GM12873 (cell line): ENCODE measurements around the gene DNAJB8.

Experiments used
- TF ChIP-seq, protein P1 (sequence below): IDR thresholded peaks from 2 replicates; pipeline ENCODE4 v1.5.1; 2012; ENCODE audit warnings: low read depth, mild to moderate bottlenecking, moderate library complexity, low read length, control low read depth; ENCODE audit not compliant: insufficient read depth; ENCODE audit errors: missing control alignments

Gene DNAJB8

DNA sequence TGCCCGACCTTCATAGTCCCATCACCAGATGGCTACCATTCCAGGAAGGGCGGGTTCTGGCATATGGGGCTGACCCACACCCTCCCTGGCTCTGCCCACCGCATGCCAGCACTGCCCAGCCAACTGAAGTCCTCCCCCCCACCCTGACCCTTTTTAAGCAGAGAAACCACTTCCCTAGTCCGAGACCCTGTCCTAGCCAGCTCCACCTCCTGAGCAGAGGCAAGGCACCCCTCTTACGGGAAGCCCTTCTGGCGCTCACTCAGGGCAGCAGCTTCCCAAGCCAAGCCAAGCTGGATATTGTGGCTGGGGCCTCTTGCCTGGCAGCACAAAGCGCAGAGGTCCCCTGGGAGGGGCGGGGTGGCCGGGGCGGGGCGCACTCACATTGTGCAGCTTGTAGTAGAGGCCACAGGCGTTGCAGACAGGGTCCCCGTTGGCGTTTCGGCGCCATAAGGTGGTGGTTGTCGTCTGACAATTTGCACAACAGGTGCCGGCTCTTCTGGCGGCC, 14.8 kb upstream of the DNAJB8 start:
- TF ChIP-seq, protein P1, sequence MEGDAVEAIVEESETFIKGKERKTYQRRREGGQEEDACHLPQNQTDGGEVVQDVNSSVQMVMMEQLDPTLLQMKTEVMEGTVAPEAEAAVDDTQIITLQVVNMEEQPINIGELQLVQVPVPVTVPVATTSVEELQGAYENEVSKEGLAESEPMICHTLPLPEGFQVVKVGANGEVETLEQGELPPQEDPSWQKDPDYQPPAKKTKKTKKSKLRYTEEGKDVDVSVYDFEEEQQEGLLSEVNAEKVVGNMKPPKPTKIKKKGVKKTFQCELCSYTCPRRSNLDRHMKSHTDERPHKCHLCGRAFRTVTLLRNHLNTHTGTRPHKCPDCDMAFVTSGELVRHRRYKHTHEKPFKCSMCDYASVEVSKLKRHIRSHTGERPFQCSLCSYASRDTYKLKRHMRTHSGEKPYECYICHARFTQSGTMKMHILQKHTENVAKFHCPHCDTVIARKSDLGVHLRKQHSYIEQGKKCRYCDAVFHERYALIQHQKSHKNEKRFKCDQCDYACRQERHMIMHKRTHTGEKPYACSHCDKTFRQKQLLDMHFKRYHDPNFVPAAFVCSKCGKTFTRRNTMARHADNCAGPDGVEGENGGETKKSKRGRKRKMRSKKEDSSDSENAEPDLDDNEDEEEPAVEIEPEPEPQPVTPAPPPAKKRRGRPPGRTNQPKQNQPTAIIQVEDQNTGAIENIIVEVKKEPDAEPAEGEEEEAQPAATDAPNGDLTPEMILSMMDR: no peak

DNA sequence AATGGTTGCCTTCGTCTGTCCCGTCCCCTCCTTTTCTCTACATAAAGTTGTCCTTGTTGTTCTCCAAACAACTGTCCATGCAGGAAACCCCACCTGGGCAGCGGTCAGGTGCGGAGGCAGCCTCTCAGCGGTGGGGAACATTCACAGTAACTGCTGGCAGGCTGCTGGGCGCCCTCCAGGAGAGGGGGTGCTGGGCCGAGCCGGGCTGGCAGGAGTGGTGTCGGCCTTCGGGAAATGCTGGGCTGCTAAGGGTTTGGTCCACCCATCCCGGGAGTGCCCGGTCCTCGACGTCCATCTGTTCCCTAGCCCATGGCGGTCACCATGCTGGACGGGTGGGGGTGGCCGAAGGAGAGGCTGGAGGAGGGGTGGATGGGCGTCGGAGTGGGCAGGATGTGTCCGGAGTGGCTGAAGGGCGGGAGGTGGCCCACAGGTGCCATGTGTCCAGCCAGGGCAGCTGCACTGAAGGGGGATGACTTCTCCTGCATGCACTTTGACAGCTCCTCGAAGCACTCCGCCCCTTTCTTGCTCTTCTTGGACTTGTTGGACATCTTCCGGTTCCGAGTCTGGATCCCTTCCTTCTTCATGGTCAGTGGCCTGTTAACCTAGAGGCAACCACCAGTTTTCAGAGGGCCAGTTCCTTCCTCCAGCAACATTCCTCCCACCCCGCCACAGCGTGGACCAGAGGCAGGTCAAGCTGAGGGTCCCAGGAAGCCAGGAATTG, 14.2 kb upstream of the DNAJB8 start:
- TF ChIP-seq, protein P1: no peak

DNA sequence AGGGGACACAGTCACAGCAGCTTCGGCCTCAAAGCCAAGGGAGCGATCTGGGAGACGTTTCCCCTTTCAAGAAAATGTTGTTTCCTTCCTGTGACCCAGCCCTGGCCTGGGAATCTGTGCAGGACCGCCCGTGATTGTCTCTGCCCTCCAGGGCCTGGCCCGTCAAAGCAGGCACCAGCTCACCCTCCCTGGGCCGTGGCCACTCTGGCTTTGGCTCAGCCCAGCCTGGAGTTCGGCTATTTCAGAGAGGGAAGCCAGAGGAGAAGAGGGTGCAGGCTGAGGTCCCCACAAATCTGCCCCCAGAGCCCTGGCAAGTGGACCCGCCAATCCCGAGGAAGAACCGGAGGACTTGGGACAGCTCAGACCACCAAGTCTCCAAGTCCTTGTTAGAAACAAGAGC, 13.6 kb upstream of the DNAJB8 start:
- TF ChIP-seq, protein P1: no peak

DNA sequence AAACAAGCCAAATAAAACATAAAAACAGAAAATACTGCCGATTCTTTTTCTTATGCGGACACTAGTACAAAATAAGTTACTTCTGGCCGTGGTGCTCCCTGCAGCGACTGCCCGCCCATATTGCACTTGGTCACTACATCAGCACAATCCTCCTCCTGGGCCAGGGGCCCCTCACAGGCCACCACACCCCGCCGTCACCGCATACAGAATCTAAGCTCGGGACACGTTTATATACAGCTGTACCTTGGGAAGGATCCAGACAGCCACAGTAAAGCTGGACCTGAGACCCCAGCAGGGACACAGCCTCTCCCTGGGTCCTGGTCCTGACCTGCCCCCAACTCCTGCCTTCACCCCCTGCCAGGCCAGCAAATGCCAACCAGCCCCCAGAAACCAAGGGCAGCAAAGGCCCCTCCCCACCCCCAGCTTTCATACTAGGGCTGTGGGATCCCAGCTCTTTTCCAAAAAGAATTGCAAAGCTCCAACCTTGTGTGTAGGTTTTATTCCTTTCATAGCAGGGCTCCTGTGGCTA, 12.9 kb upstream of the DNAJB8 start:
- TF ChIP-seq, protein P1: no peak

DNA sequence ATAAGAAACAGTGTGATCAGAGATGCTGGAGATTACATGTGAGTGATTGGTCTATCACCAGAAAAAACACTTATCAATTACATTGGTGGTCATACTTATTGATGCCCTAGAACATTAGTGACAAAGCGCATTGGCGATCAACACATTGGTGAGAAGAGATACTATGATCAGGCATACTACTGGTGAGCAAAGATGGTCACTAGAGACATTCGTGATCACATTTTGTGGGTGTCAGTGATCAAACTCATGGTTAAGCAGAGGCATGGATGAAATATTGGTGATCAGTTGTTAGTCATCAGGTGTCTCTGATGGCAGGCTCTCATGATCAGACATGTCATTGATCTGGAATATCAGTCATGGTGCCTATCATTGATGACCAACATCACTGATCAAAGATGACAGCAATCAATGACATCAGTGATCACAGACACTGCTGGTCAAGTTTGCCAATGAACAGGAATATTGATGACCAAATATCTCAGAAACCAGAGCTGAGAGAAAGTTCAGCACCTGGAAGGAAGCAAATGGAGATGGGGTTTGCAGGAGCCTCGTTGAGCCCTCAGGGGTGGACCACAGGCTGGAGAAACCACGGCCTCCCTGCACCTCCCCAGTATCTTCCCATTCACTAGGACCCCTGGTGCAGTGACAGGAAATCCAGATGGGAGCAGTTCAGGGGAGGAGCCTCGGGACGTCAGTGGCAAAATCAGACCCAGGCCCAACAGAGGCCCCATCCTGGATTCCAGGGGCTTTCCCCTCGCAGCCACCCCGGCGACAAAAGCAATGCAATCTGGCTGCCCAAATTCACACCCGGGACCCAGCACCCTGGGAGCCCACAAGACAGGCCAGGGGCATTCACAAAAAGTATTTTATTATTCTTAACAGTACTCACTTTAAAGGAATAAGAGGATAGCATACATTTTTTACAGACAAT, 12.2 kb upstream of the DNAJB8 start:
- TF ChIP-seq, protein P1: no peak

DNA sequence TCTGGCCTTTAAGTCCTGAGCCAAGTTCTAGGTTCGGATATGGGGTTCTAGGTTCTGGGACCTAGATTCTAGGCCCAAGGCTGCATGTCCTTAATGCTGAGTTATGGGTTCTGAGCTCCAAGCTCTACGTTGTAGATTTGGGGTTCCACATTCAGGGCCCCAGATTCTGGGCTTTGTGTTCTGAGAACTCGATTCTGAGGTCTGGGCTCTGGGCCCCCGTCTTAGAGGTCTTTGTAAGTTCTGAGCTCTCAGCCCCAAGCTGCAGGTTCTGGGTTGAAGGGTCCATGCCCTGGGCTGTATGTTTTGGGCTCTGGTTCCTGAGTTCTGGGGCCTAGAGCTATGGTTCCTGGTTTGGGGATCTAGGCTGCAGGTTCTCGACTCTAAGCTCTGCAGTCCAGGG, 10.0 kb upstream of the DNAJB8 start:
- TF ChIP-seq, protein P1: no peak

DNA sequence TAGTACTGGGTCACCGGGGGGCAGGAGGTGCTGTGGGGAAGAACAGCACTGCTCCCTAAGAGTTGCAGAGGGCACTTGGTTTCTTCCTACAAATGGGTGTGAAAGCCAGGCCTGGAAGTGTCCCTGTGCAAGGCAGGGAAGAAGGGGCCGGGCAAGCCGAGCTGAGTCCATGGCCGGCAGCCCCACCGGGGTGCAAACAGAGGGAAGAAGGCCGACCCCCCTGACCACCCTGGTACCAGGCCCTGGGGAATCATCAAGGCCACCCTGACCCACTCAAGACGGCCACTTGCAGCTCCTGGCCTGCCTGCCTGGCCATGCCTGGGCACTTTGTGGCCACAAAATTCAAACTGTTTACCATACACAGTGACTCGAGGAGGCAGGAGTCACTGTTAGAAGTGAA, 8.7 kb upstream of the DNAJB8 start:
- TF ChIP-seq, protein P1: no peak
